ENCODE data around the gene MED29. TPM values are rescaled to one million over a fixed set of nuclear protein-coding genes. Genes with fewer than 3 reads are reported as not detected.
A peak's percentile ranks its signal among the peaks of the same experiment; 100 is the strongest.

Gene MED29, protein sequence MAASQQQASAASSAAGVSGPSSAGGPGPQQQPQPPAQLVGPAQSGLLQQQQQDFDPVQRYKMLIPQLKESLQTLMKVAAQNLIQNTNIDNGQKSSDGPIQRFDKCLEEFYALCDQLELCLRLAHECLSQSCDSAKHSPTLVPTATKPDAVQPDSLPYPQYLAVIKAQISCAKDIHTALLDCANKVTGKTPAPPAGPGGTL
- total RNA-seq (2022) (24.3 and 31.7 TPM in 2 replicates), Bru-seq, nascent RNA (percentile 71 among the genes with signal in this experiment), BruChase-seq, experiment 1, labeled RNA remaining after a 6-hour chase (percentile 88 among the genes with signal in this experiment), BruChase-seq, experiment 2, labeled RNA remaining after a 2-hour chase (percentile 81 among the genes with signal in this experiment)
- long read RNA-seq, transcript MED29-201 (4 exons, 3,653 nt), result major isoform, 51 of 59 reads
- long read RNA-seq, partial matches to known transcripts, result 1 of 59 reads
- long read RNA-seq, other reads (novel, unspliced or antisense), result 5 of 59 reads

DNA sequence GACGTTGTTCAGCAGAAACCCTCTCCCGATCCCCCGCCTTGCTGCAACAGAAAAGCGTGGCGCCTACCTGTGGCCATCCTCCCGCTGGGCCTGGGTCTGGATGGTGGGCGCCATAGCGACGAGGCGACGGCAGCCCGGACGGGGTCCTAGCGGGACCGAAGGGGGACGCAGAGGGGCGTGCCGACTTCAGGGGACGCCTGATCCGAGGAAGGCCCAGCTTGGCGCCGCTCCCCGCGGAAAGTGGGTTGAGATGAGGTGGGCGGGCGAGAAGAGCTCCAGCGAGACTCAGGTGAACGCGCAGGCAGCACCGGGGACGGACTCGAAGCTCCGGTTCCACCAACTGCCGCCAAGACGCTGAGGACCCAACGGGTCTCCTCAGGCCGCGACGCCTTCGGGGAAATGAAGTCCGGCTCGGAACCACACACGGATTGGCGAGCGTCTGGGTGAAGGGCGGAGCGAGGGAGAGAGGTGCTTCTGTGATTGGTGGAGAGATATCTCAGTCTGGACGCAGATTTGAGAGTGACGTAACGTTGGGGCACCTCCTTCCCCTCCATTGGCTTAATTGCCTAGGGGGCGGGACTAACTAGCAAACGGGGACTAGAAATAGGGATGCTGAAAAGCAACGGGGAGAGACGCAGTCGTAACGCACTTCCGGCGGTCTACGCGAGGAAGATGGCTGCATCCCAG is at the start of gene MED29, which contains the start of gene PAF1:
TSS of gene MED29 (plus strand) at position 628 of the 687 bp plus-strand sequence. CDS start at position 673, 45 bp downstream.
TSS of gene PAF1 (minus strand) at position 356 of the 687 bp plus-strand sequence. CDS start at position 114, 242 bp downstream.
- H3K27me3 Mint-ChIP-seq (ENCODE audit: insufficient read depth, unreplicated experiment), result no peaks in the 10 kb centered on the region
- peak within 1 kb of the TSS; percentile 98 for H3K27ac Mint-ChIP-seq (ENCODE audit: low read depth, unreplicated experiment)
- CTCF ChIA-PET, result interaction anchor here (0.7 to 2.3 kb wide), 2 partner anchors 21 to 117 kb away, joined by 3 to 14 read pairs; partner anchors contain the start of gene PLEKHG2
- intact Hi-C loops (cut with micrococcal nuclease), result loop anchor here (2.0 to 5.0 kb wide), 2 partner anchors 40 to 49 kb away; partner anchors contain the start of gene SAMD4B
- peak within 1 kb of the TSS; percentile 93 for H3K4me3 Mint-ChIP-seq (ENCODE audit: unreplicated experiment)
- H3K4me1 Mint-ChIP-seq (ENCODE audit: insufficient read depth, unreplicated experiment), result peaks cover 12% of the 10 kb centered on the region
- TF ChIP-seq, protein P1, sequence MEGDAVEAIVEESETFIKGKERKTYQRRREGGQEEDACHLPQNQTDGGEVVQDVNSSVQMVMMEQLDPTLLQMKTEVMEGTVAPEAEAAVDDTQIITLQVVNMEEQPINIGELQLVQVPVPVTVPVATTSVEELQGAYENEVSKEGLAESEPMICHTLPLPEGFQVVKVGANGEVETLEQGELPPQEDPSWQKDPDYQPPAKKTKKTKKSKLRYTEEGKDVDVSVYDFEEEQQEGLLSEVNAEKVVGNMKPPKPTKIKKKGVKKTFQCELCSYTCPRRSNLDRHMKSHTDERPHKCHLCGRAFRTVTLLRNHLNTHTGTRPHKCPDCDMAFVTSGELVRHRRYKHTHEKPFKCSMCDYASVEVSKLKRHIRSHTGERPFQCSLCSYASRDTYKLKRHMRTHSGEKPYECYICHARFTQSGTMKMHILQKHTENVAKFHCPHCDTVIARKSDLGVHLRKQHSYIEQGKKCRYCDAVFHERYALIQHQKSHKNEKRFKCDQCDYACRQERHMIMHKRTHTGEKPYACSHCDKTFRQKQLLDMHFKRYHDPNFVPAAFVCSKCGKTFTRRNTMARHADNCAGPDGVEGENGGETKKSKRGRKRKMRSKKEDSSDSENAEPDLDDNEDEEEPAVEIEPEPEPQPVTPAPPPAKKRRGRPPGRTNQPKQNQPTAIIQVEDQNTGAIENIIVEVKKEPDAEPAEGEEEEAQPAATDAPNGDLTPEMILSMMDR (IDR thresholded peaks at IDR 0.05; ENCODE audit: unreplicated experiment), result no peak
- POLR2A ChIA-PET, result interaction anchor here (0.5 to 3.2 kb wide), 31 partner anchors 9 to 1117 kb away, joined by 3 to 44 read pairs (median 4); partner anchors contain the start of genes EID2B, GGN, PLEKHG2 and RPS16
- no peaks in the 10 kb centered on the region for H3K9me3 Mint-ChIP-seq (ENCODE audit: unreplicated experiment)
- BruUV-seq (replicated peaks), result no TSS peak
- peak; percentile 100 for DNase-seq (ENCODE audit: unreplicated experiment)
- peaks cover 74% of the 10 kb centered on the region for H3K36me3 Mint-ChIP-seq (ENCODE audit: insufficient read depth, unreplicated experiment)

DNA sequence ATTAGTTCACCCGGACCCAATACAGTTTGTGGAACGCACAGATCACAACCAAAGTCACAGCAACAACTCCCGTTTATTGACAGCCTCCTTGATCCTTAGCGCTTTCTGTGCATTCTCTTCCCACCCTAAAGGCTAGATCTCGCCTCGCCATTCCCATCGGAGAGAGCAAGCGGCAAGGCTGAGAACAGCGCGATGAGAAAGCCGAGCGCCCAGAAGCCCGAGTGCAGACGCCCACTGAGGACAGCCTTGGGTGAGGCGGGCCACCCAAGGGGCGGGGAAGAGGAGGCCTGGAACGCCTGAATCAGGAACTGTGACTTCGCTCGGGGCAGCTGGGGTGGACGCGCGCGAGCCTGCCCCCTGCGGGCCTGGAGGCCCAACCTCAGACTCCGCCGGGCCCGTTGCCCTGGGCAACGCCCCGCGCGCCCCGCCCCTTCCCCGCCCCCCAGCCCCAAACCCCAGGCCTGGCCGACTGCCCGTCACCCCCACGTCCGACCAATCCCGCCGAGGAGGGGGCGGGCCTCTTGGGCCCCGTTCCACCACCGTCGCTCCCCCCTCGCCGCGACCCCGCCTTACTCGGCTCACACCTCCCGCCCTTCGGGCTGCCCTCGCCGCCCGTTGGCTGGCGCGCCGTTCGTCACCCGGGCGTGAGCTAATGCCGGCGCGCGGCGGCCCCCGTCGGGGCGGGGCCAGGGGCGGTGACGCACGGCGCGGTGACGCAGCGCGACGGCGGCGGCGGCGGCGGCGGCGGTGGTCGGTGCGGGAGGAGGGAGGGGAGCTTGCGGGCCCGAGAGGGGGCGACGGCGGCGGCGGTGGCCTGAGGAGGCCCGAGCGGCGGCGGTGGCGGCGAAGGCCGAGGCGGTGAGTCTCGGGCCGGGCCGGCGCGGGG is 49.2 kb upstream of the MED29 start, which contains the start of gene SAMD4B:
TSS of gene SAMD4B (plus strand) at position 703 of the 886 bp plus-strand sequence. CDS start 14,473 bp downstream, outside the sequence.
- Mint-ChIP-seq H3K27me3 (ENCODE audit: insufficient read depth, unreplicated experiment) (no peaks in the 10 kb centered on the region), H3K4me1 (ENCODE audit: insufficient read depth, unreplicated experiment) (peaks cover 48% of the 10 kb centered on the region), H3K36me3 (ENCODE audit: insufficient read depth, unreplicated experiment) (peaks cover 12% of the 10 kb centered on the region), H3K27ac (ENCODE audit: low read depth, unreplicated experiment) (peak within 1 kb of the TSS; percentile 97), H3K9me3 (ENCODE audit: unreplicated experiment) (no peaks in the 10 kb centered on the region), H3K4me3 (ENCODE audit: unreplicated experiment) (peak within 1 kb of the TSS; percentile 100)
- intact Hi-C loops (cut with micrococcal nuclease), result loop anchor here (1.0 to 5.0 kb wide), 2 partner anchors 50 to 70 kb away; partner anchors contain the start of genes MED29, PAF1 and PLEKHG2
- DNase-seq (ENCODE audit: unreplicated experiment), result peak; percentile 98
- TF ChIP-seq, protein P1 (IDR thresholded peaks at IDR 0.05; ENCODE audit: unreplicated experiment), result peak; percentile 79
- ChIA-PET POLR2A (interaction anchor here (0.6 to 1.9 kb wide), 19 partner anchors 8 to 655 kb away, joined by 3 to 14 read pairs (median 4); partner anchors contain the start of genes MED29, NFKBIB, PAF1 and PAK4), CTCF (interaction anchor here (0.6 to 1.1 kb wide), 8 partner anchors 12 to 1059 kb away, joined by 3 to 7 read pairs (median 3); no protein-coding TSS in a partner anchor)
- BruUV-seq (replicated peaks), result no TSS peak

DNA sequence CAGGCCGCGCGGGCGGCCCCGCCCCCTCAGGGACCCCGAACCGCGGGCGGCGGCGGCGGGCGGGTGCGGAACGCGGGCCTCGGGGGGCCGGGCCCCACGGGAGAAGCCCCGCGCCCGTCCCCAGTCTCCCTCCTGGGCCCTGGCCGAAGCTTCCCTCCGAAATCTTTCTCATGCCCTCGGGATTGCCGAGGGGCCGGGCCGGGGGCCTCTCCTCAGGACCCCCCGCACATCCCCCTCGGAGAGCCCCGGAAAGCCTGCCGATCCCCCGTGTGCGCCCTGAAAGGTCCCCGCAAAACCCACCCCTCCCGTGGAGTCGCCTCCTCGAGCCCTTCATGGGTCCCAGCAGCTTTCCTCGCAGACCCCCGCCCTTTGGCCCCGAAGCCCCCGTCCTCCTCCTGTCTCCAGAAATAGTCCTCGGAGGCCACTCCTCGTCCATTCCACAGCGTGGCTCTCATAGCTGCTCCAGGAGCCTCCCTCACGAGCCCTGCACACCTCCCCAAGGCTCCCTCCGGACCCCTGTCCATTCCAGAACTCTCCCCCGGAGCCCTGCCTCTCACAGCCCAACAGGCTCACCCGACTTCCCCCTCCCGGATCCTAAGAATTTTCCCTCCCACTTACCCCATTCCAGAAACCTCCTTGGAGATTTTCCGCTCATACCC is 48.4 kb upstream of the MED29 start:
- CTCF ChIA-PET, result interaction anchor here (0.5 to 1.1 kb wide), 7 partner anchors 11 to 1060 kb away, joined by 3 to 7 read pairs (median 3); no protein-coding TSS in a partner anchor
- peaks cover 55% of the 10 kb centered on the region for H3K4me1 Mint-ChIP-seq (ENCODE audit: insufficient read depth, unreplicated experiment)
- H3K4me3 Mint-ChIP-seq (ENCODE audit: unreplicated experiment), result peak overlapping the region; percentile 100
- no peaks in the 10 kb centered on the region for H3K9me3 Mint-ChIP-seq (ENCODE audit: unreplicated experiment)
- POLR2A ChIA-PET, result interaction anchor here (0.6 to 1.9 kb wide), 18 partner anchors 12 to 1007 kb away, joined by 3 to 14 read pairs (median 5); partner anchors contain the start of genes MED29, NFKBIB, PAF1 and PAK4
- H3K27me3 Mint-ChIP-seq (ENCODE audit: insufficient read depth, unreplicated experiment), result no peaks in the 10 kb centered on the region
- H3K27ac Mint-ChIP-seq (ENCODE audit: low read depth, unreplicated experiment), result peak overlapping the region; percentile 97
- peaks cover 12% of the 10 kb centered on the region for H3K36me3 Mint-ChIP-seq (ENCODE audit: insufficient read depth, unreplicated experiment)
- BruUV-seq (replicated peaks), result no TSS peak
- no peak for DNase-seq (ENCODE audit: unreplicated experiment)
- TF ChIP-seq, protein P1 (IDR thresholded peaks at IDR 0.05; ENCODE audit: unreplicated experiment), result no peak
- intact Hi-C loops (cut with micrococcal nuclease), result loop anchor here (5.0 kb wide), 1 partner anchor 50 kb away; the partner anchor contains the start of genes MED29 and PAF1
